ENCODE measurements around the gene POLR1A.

The POLR1A gene

GRCh38 chr2:86037141-86037794 lies 68.4 kb downstream of the POLR1A start:
- TF ChIP-seq CTCF (conservative IDR thresholded peaks at IDR 0.05; ENCODE audit: control insufficient read depth, insufficient read depth, low read depth, low read length), result no peak
- DNase-seq (ENCODE audit: low read depth), result peak; percentile 98
- no peak overlapping the region for H3K4me3 ChIP-seq (ENCODE audit: control insufficient read depth, low read depth, low read length)

GRCh38 chr2:86036669-86037138 lies 69.0 kb downstream of the POLR1A start:
- DNase-seq (ENCODE audit: low read depth), result no peak
- no peak overlapping the region for H3K4me3 ChIP-seq (ENCODE audit: control insufficient read depth, low read depth, low read length)
- TF ChIP-seq CTCF (conservative IDR thresholded peaks at IDR 0.05; ENCODE audit: control insufficient read depth, insufficient read depth, low read depth, low read length), result no peak

GRCh38 chr2:86035883-86036668 lies 69.6 kb downstream of the POLR1A start:
- peak; percentile 86 for DNase-seq (ENCODE audit: low read depth)
- peak; percentile 48 for TF ChIP-seq CTCF (conservative IDR thresholded peaks at IDR 0.05; ENCODE audit: control insufficient read depth, insufficient read depth, low read depth, low read length)
- no peak overlapping the region for H3K4me3 ChIP-seq (ENCODE audit: control insufficient read depth, low read depth, low read length)

GRCh38 chr2:86035376-86035882 lies 70.3 kb downstream of the POLR1A start:
- H3K4me3 ChIP-seq (ENCODE audit: control insufficient read depth, low read depth, low read length), result no peak overlapping the region
- TF ChIP-seq CTCF (conservative IDR thresholded peaks at IDR 0.05; ENCODE audit: control insufficient read depth, insufficient read depth, low read depth, low read length), result no peak
- DNase-seq (ENCODE audit: low read depth), result no peak

- no peak for DNase-seq (ENCODE audit: low read depth)
- no peak for TF ChIP-seq CTCF (conservative IDR thresholded peaks at IDR 0.05; ENCODE audit: control insufficient read depth, insufficient read depth, low read depth, low read length)
- H3K4me3 ChIP-seq (ENCODE audit: control insufficient read depth, low read depth, low read length), result no peak overlapping the region
These were observed 71.7 kb downstream of the POLR1A start for GRCh38 chr2:86033751-86034692.

Data from fibroblast of mammary gland (primary cell).